Endothelial cell of umbilical vein (primary cell): Measurements from ENCODE around the gene PDLIM3. TPM values are rescaled to one million over a fixed set of nuclear protein-coding genes. Genes with fewer than 3 reads are reported as not detected.

Source experiments
- BruUV-seq: library from RNA; stranded (reverse); fragments of 400-500 nt; replicated peaks from 2 replicates; lab custom pipeline; 2021; lab: Mats Ljungman, UMichigan
- CTCF ChIA-PET: fragments of 300-600, 350-600 bp; sonication (Branson Sonifier 250); formaldehyde crosslinking; loops from one replicate; lab custom pipeline; 2021; ENCODE audit warnings: antibody characterized with exemption, inconsistent platforms; lab: Charles Lee
- POLR2A ChIA-PET: fragments of 300-600, 350-600 bp; sonication (Branson Sonifier 250); formaldehyde crosslinking; loops from one replicate; lab custom pipeline; 2021; ENCODE audit warnings: antibody characterized with exemption, inconsistent platforms; lab: Charles Lee
- DNase-seq: peaks from one replicate; pipeline ENCODE4 v3.0.0-alpha.2; 2011; ENCODE audit warnings: low read depth, low spot score
- FAIRE-seq: peaks from 2 replicates; lab custom pipeline; 2011; peaks lifted over from hg19 to GRCh38; lab: Jason Lieb, UNC
- H2AFZ ChIP-seq: 2 replicates; pipeline ENCODE4 v1.6.0; 2012; ENCODE audit warnings: low read depth, low read length, control low read depth, inconsistent platforms
- H3K27ac ChIP-seq: 2 replicates; pipeline ENCODE4 v1.5.1; 2011; ENCODE audit warnings: low read depth, mild to moderate bottlenecking, control low read depth, low read length, moderate library complexity; ENCODE audit not compliant: insufficient read depth
- H3K27me3 ChIP-seq, 2 experiments: 2 replicates each; pipeline versions ENCODE4 v1.6.0 to v1.6.1; 2011; ENCODE audit warnings: low read length in 2 of 2, mixed read lengths in 1 of 2; ENCODE audit not compliant: control insufficient read depth in 2 of 2, insufficient read depth in 2 of 2
- H3K36me3 ChIP-seq, 2 experiments: 2 replicates in 1 of 2; 3 replicates in 1 of 2; pipeline ENCODE4 v1.5.1; 2011; ENCODE audit warnings: low read length in 2 of 2, mild to moderate bottlenecking in 1 of 2, moderate library complexity in 1 of 2; ENCODE audit not compliant: control insufficient read depth in 2 of 2, insufficient read depth in 2 of 2; ENCODE audit errors: extremely low read depth in 1 of 2
- H3K4me1 ChIP-seq: 3 replicates; pipeline ENCODE4 v1.5.1; 2011; ENCODE audit warnings: mild to moderate bottlenecking, low read length; ENCODE audit not compliant: control insufficient read depth, insufficient read depth; ENCODE audit errors: extremely low read depth
- H3K4me2 ChIP-seq: 2 replicates; pipeline ENCODE4 v1.6.1; 2011; ENCODE audit warnings: low read length, control low read depth, mixed read lengths; ENCODE audit not compliant: insufficient read depth
- H3K4me3 ChIP-seq, 3 experiments: fragments of 200-600 bp in 1 of 3; sonication (generic), shearing (Covaris generic) in 1 of 3; replicated peaks in 1 of 3; 2 replicates each; pipeline ENCODE4 v1.5.1; 2011 to 2016; ENCODE audit warnings: control low read depth in 3 of 3, low read length in 3 of 3, mild to moderate bottlenecking in 2 of 3, inconsistent platforms in 1 of 3, low read depth in 1 of 3, moderate library complexity in 1 of 3; ENCODE audit not compliant: insufficient read depth in 1 of 3
- H3K79me2 ChIP-seq: 2 replicates; pipeline ENCODE4 v1.6.0; 2012; ENCODE audit warnings: low read length, inconsistent platforms; ENCODE audit not compliant: control insufficient read depth, insufficient read depth
- H3K9ac ChIP-seq: replicated peaks from 2 replicates; pipeline ENCODE3; 2011; ENCODE audit warnings: low read length, control low read depth; ENCODE audit not compliant: insufficient read depth; ENCODE audit errors: extremely low read depth
- H3K9me1 ChIP-seq: replicated peaks from 3 replicates; pipeline ENCODE4 v1.6.0; 2011; ENCODE audit warnings: mild to moderate bottlenecking, low read length; ENCODE audit not compliant: control insufficient read depth, insufficient read depth; ENCODE audit errors: extremely low read depth
- H3K9me3 ChIP-seq: replicated peaks from 2 replicates; pipeline ENCODE4 v1.5.1; 2012; ENCODE audit warnings: low read length, inconsistent platforms; ENCODE audit not compliant: control insufficient read depth, insufficient read depth
- H4K20me1 ChIP-seq: replicated peaks from 2 replicates; pipeline ENCODE3; 2011; ENCODE audit warnings: mild to moderate bottlenecking, low read length; ENCODE audit not compliant: control insufficient read depth, insufficient read depth; ENCODE audit errors: extremely low read depth
- CTCF ChIP-seq, 2 donors: IDR thresholded peaks; 1 replicate in 1 of 2; 2 replicates in 1 of 2; pipeline ENCODE4 v1.5.1; 2011; ENCODE audit warnings: low read length in 2 of 2, mild to moderate bottlenecking in 2 of 2, moderate library complexity in 2 of 2, control low read depth in 1 of 2, inconsistent platforms in 1 of 2, low read depth in 1 of 2; ENCODE audit not compliant: insufficient read depth in 1 of 2; ENCODE audit errors: extremely low read depth in 1 of 2
- EZH2 ChIP-seq: IDR thresholded peaks from 2 replicates; pipeline ENCODE4 v1.6.1; 2012; ENCODE audit warnings: borderline replicate concordance, low read depth, mild to moderate bottlenecking, moderate library complexity, low read length, inconsistent platforms; ENCODE audit not compliant: severe bottlenecking
- FOS ChIP-seq: IDR thresholded peaks from 2 replicates; pipeline ENCODE4 v1.6.1; 2011; ENCODE audit warnings: mild to moderate bottlenecking, low read length, moderate library complexity, borderline replicate concordance; ENCODE audit not compliant: insufficient read depth
- GATA2 ChIP-seq: IDR thresholded peaks from 2 replicates; pipeline ENCODE4 v1.7.0; 2011; ENCODE audit warnings: low read depth, mild to moderate bottlenecking, moderate library complexity, mixed read lengths, low read length; ENCODE audit not compliant: insufficient read length, insufficient read depth
- JUN ChIP-seq: IDR thresholded peaks from 2 replicates; pipeline ENCODE4 v1.6.1; 2011; ENCODE audit warnings: borderline replicate concordance, low read depth; ENCODE audit not compliant: insufficient read length, insufficient read depth
- MAX ChIP-seq: IDR thresholded peaks from 2 replicates; pipeline ENCODE4 v1.6.1; 2011; ENCODE audit not compliant: insufficient read depth, insufficient read length
- MYC ChIP-seq: IDR thresholded peaks from one replicate; pipeline ENCODE4 v1.6.1; 2011; ENCODE audit warnings: mild to moderate bottlenecking, low read depth, low read length
- POLR2A ChIP-seq: IDR thresholded peaks from 2 replicates; pipeline ENCODE4 v1.6.1; 2012; ENCODE audit warnings: low read depth, mild to moderate bottlenecking, control low read depth, low read length
- POLR2AphosphoS5 ChIP-seq: IDR thresholded peaks from 2 replicates; pipeline ENCODE4 v1.6.1; 2012; ENCODE audit warnings: low read depth, mild to moderate bottlenecking, control low read depth, low read length, moderate library complexity; ENCODE audit not compliant: insufficient read depth
- dilution Hi-C: fragments of 300-500 bp; cut with MboI; formaldehyde crosslinking; loops from one replicate; pipeline ENCODE4 v1.15.0; 2019; ENCODE audit warnings: low sequenced_read_pairs; ENCODE audit not compliant: extremely low pct_ligation_motif_present
- intact Hi-C: fragments of 100-400 bp; cut with micrococcal nuclease; formaldehyde crosslinking; loops from one replicate; pipeline ENCODE4 v1.10.0; 2022
- polyA plus RNA-seq, 4 experiments: library from polyadenylated mRNA; depleted of rRNA in 3 of 4; stranded (reverse) in 3 of 4; unstranded in 1 of 4; fragments of >200 nt; gene quantifications; 2 replicates each; pipeline versions ENCODE4 v1.2.1 to v1.2.3, GENCODE V29; 2011 to 2012; ENCODE audit warnings: missing spikeins in 1 of 4
- total RNA-seq: library from RNA; stranded (reverse); gene quantifications from 2 replicates; pipeline ENCODE4 v1.2.3, GENCODE V29; 2021

PDLIM3 gene
- total and polyA plus RNA-seq, 2 donors (not counting 3 experiments of a cell fraction or from before 2014, with no cell fraction given) = 9.7 to 17.6 TPM

GRCh38 chr4:185567381-185568376 lies 32.4 kb upstream of the PDLIM3 start:
- Histone ChIP-seq H3K9ac (peak overlapping the region; percentile 66), H3K4me1 (peaks cover 17% of the 10 kb centered on the region), H3K9me3 (no peaks in the 10 kb centered on the region), H3K9me1 (no peaks in the 10 kb centered on the region), H3K4me3 (no peak overlapping the region), H4K20me1 (no peaks in the 10 kb centered on the region), H3K27me3 (no peaks in the 10 kb centered on the region), H3K79me2 (no peaks in the 10 kb centered on the region), H2AFZ (peak overlapping the region; percentile 91), H3K27ac (peak overlapping the region; percentile 87), H3K36me3 (no peaks in the 10 kb centered on the region), H3K4me2 (peak overlapping the region; percentile 10)
- POLR2A ChIA-PET = no interaction called here
- dilution Hi-C loops = no loop called here
- DNase-seq (peak; percentile 56), FAIRE-seq (no peak)
- TF ChIP-seq POLR2A (no peak), MYC (no peak), FOS (no peak), JUN (no peak), MAX (no peak), CTCF (IDR thresholded peaks at IDR 0.05; ENCODE audit: extremely low read depth in 1 of 2, insufficient read depth in 1 of 2, low read depth in 1 of 2, low read length in 2 of 2) (no peak), EZH2 (no peak), POLR2AphosphoS5 (no peak), GATA2 (no peak)
- TSS peak; percentile 66 for BruUV-seq
- CTCF ChIA-PET = interaction anchor here (0.8 to 1.8 kb wide), 4 partner anchors 9 to 470 kb away, joined by 3 to 5 read pairs (median 4); no protein-coding TSS in a partner anchor
- intact Hi-C loops = loop anchor here (2.0 kb wide), 3 partner anchors 33 to 97 kb away; partner anchors contain the start of genes CCDC110 and PDLIM3
